ENCODE data around the gene PRR36.

PRR36 gene

GRCh38 chr19:7912697-7913564, 38.7 kb upstream of the PRR36 start:
- DNase-seq (ENCODE audit: low read depth) = no peak

- no peak for DNase-seq (ENCODE audit: low read depth)
These were observed 38.0 kb upstream of the PRR36 start for GRCh38 chr19:7912144-7912696.

- DNase-seq (ENCODE audit: low read depth) = no peak
These were observed 37.4 kb upstream of the PRR36 start for GRCh38 chr19:7911508-7912143.

GRCh38 chr19:7910321-7911161, 36.4 kb upstream of the PRR36 start:
- no peak for DNase-seq (ENCODE audit: low read depth)

GRCh38 chr19:7909471-7910067, 35.4 kb upstream of the PRR36 start:
- no peak for DNase-seq (ENCODE audit: low read depth)

GRCh38 chr19:7908742-7909461, 34.7 kb upstream of the PRR36 start:
- DNase-seq (ENCODE audit: low read depth) = no peak

GRCh38 chr19:7908078-7908699, 34.0 kb upstream of the PRR36 start:
- DNase-seq (ENCODE audit: low read depth) = no peak

GRCh38 chr19:7907544-7907943, 33.4 kb upstream of the PRR36 start:
- no peak for DNase-seq (ENCODE audit: low read depth)

GRCh38 chr19:7907122-7907521, 32.9 kb upstream of the PRR36 start:
- DNase-seq (ENCODE audit: low read depth) = no peak

GRCh38 chr19:7905859-7906258, 31.7 kb upstream of the PRR36 start:
- no peak for DNase-seq (ENCODE audit: low read depth)

- DNase-seq (ENCODE audit: low read depth) = no peak
These were observed 31.1 kb upstream of the PRR36 start for GRCh38 chr19:7905268-7905667.

- DNase-seq (ENCODE audit: low read depth) = no peak
These were observed 30.2 kb upstream of the PRR36 start for GRCh38 chr19:7904074-7905020.

GRCh38 chr19:7903244-7904073, 29.3 kb upstream of the PRR36 start, which contains the start of gene MAP2K7:
Gene MAP2K7 (plus strand): TSS chr19:7903877. CDS start chr19:7903945, 68 bp downstream.
- DNase-seq (ENCODE audit: low read depth) = peak; percentile 93

- no peak for DNase-seq (ENCODE audit: low read depth)
These were observed 28.6 kb upstream of the PRR36 start for GRCh38 chr19:7902796-7903243.

- DNase-seq (ENCODE audit: low read depth) = no peak
These were observed 27.1 kb upstream of the PRR36 start for GRCh38 chr19:7901337-7901736.

- DNase-seq (ENCODE audit: low read depth) = no peak
These were observed 26.7 kb upstream of the PRR36 start for GRCh38 chr19:7900931-7901330.

- no peak for DNase-seq (ENCODE audit: low read depth)
These were observed 26.2 kb upstream of the PRR36 start for GRCh38 chr19:7900401-7900870.

- no peak for DNase-seq (ENCODE audit: low read depth)
These were observed 25.7 kb upstream of the PRR36 start for GRCh38 chr19:7899751-7900378.

All from HS-27A (cell line).